Stimulated activated CD4-positive, alpha-beta T cell treated with anti-CD3 and anti-CD28 coated beads, Interleukin-2, amount 100 ng/mL, for 48 hours (primary cell): ENCODE data around the gene DOCK4.

Experiments used
- DNase-seq, 2 donors: peaks; one replicate each; pipeline ENCODE4 v3.0.0-alpha.2; 2020

Gene DOCK4

DNA sequence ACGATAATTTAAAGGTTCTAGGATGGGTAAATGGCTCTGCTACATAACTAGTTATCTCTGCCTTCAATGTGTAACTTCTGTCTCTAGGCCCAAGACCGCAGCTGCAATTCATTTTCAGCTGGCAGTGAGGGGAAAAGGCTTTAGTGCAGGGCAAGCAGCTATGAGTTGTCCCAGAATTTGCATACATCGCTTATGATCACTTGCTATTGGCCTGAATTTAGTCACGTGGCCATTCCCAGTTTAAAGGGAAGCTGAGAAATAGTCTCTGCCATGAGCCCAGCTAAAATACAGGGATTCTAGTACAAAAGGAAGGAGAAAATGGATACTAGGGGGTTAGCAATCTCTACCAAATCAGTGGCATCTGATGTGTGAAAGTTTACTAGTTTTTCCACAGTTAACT lies 498.1 kb downstream of the DOCK4 start:
- no peak for DNase-seq

DNA sequence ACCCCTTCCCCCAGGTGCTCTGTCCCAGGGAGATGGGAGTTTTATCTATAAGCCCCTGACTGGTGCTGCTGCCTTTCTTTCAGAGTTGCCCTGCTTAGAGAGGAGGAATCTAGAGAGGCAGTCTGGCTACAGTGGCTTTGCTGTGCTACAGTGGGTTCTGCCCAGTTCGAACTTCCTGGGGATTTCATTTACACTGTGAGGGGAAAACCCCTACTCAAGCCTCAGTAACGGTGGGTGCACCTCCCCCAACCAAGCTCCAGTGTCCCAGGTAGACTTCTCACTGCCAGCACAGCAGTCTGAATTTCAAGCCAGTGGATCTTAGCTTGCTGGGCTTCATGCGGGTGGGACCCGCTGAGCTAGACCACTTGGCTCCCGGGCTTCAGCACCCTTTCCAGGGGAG lies 500.4 kb downstream of the DOCK4 start:
- no peak for DNase-seq

- no peak for DNase-seq
Measured at GRCh38 chr7:111697771-111698170, 508.4 kb downstream of the DOCK4 start.

- no peak for DNase-seq
Measured at GRCh38 chr7:111694376-111694775, 511.8 kb downstream of the DOCK4 start.

DNA sequence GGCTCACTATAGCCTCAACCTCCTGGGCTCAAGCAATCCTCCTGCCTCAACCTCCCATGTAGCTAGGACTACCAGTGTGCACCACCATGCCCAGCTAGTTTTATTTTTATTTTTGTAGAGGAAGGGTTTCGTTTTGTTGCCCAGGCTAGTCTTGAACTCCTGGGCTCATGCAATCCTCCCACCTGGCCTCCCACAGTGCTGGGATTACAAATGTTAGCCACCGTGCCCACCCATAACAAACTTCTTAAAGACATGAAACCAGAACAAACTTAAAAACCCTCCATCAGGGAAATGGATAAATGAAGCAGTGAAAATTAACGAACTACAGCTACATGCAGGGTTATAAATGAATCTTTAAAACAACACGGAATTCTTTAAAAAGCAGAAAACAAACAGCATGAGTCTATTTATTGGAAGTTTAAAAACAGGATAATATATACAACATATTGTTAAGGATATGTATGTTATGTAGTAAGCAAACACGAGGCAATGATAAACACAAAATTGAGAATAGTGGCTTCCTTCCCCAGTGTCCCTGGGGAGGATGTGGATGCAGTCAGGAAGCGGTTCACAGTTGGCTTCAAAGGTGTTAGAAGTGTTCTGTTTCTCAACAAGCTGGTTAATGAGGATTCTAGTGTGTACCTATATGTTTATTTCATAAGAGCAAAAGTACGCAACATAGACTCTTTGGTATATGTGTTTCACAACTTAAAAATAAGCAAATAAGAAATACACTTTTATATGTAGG lies 515.7 kb downstream of the DOCK4 start:
- no peak for DNase-seq

- DNase-seq: no peak
Measured at GRCh38 chr7:111685349-111685748, 520.9 kb downstream of the DOCK4 start.

GRCh38 chr7:111682588-111683340 lies 523.4 kb downstream of the DOCK4 start:
- DNase-seq: no peak

- DNase-seq: no peak
Measured at GRCh38 chr7:111681242-111681641, 525.0 kb downstream of the DOCK4 start.

- DNase-seq: no peak
Measured at GRCh38 chr7:111678986-111679385, 527.2 kb downstream of the DOCK4 start.

GRCh38 chr7:111678281-111678680 lies 527.9 kb downstream of the DOCK4 start:
- no peak for DNase-seq

DNA sequence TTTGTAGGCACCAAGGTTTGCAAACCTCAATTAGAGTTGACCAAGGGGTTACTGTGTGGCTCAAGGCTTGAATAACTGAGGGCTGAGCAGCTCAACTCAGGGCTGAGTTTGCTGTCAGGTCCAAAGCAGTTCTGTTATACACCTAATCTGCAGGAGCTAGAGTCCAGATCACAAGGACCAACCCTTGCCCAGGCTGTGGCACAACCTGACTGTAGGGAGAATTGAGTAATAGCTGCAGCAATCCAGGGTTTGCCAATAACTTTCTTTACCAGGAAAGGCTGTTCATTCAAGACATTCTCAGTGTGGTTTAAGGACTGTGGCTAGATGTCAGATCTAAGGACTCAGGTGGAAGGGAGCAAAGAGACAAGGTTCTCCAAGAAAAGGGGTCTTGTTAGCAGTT lies 528.4 kb downstream of the DOCK4 start:
- no peak for DNase-seq

- no peak for DNase-seq
Measured at GRCh38 chr7:111676811-111677210, 529.4 kb downstream of the DOCK4 start.
